ENCODE data around the gene OPRPN. TPM values are rescaled to one million over a fixed set of nuclear protein-coding genes. Genes with fewer than 3 reads are reported as not detected.

Gene OPRPN, protein sequence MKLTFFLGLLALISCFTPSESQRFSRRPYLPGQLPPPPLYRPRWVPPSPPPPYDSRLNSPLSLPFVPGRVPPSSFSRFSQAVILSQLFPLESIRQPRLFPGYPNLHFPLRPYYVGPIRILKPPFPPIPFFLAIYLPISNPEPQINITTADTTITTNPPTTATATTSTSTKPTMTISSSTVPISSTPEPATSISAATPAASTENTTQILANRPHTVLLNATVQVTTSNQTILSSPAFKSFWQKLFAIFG
- not detected in 2 replicates for total RNA-seq

DNA sequence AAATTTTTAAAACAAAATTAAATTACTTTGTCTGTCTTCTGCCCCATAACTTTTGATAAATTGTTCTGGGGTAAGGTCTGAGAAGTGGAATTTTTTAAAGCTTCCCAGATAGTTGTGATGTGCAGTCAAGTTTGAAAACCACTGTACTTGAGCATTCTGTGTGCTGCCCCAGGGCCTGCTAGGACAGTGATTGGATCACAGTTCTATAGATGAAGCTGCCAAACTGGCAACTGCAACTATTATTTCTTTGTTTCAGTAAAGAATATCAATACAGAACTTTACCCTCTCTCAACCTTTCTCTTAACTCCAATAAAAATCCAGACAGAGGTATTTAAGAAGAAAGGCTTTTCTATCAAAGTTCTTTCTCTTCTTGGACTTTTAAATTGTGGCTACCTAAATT, at the start of gene OPRPN:
Gene OPRPN (plus strand): TSS at position 361 of the 400 bp plus-strand sequence. CDS start 1,346 bp downstream, outside the sequence.

GRCh38 chr4:70360460-70360859, 37.3 kb upstream of the OPRPN start, which contains the start of gene SMR3A:
Gene SMR3A, plus strand, starts transcription at chr4:70360760. Its CDS starts 1,356 bp downstream, at chr4:70362116.

DNA sequence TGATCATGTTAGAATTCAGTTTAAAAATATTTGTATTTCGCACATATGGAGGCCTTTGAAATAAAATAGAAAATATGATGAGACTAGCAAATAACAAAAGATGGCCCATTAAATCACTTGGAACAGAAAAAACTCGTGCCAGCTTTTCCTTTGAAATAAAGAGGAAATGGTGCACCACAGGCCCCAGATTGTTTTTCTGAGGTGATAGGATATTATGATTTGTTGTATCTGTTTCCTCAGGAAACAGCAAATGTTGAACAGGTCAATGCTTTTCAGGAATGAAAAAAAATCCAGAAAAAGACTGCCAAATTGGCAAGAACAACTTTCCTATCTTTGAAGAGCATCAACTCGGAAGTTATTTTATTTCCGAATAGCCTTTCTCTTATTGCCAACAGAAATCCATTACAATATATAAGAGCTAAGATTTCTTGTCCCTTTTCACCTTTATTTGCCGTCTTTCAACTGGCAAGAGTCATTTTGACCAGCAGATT, 15.0 kb upstream of the OPRPN start, which contains the start of gene SMR3B:
Gene SMR3B (plus strand): TSS at position 441 of the 491 bp plus-strand sequence. CDS start 1,380 bp downstream, outside the sequence.

Other genes with a start within 250 kb of the OPRPN start
- gene PRR27, start 243.7 kb upstream of the OPRPN start, total RNA-seq, result not detected in 2 replicates
- gene ODAM, start 202.2 kb upstream of the OPRPN start, total RNA-seq, result not detected in 2 replicates
- not detected in 2 replicates for gene FDCSP, start 171.8 kb upstream of the OPRPN start, total RNA-seq
- gene CSN3, start 155.3 kb upstream of the OPRPN start, total RNA-seq, result not detected in 2 replicates
- not detected in 2 replicates for gene CABS1, start 63.0 kb upstream of the OPRPN start, total RNA-seq
- not detected in 2 replicates for gene SMR3A, start 37.2 kb upstream of the OPRPN start, total RNA-seq
- gene SMR3B, start 14.8 kb upstream of the OPRPN start, total RNA-seq, result not detected in 2 replicates
- gene MUC7, start 74.3 kb downstream of the OPRPN start, total RNA-seq, result not detected in 2 replicates
- gene AMTN, start 120.6 kb downstream of the OPRPN start, total RNA-seq, result not detected in 2 replicates
- not detected in 2 replicates for gene AMBN, start 194.3 kb downstream of the OPRPN start, total RNA-seq
- under 0.01 TPM in 2 replicates for gene ENAM, start 230.8 kb downstream of the OPRPN start, total RNA-seq

Measured in myometrial cell (primary cell).